Parathyroid adenoma (tissue), 2 donors: ENCODE data around the gene MBL2.

ENCODE experiments used
- H2AFZ ChIP-seq: fragments of 300-600 bp; sonication (generic); one replicate; pipeline ENCODE4 v1.7.0; 2017; ENCODE audit warnings: antibody characterized with exemption, mild to moderate bottlenecking
- H3K27ac ChIP-seq: fragments of 300-600 bp; sonication (generic); one replicate; pipeline ENCODE4 v1.7.0; 2017
- H3K27me3 ChIP-seq: fragments of 300-600 bp; sonication (generic); one replicate; pipeline ENCODE4 v1.7.0; 2017; ENCODE audit warnings: low read length; ENCODE audit not compliant: control insufficient read depth, insufficient read depth
- H3K36me3 ChIP-seq: fragments of 300-600 bp; sonication (generic); one replicate; pipeline ENCODE4 v1.7.0; 2017; ENCODE audit warnings: low read length; ENCODE audit not compliant: control insufficient read depth, insufficient read depth
- H3K4me1 ChIP-seq: fragments of 300-600 bp; sonication (generic); one replicate; pipeline ENCODE4 v1.7.0; 2017; ENCODE audit warnings: control low read depth
- H3K4me2 ChIP-seq: fragments of 300-600 bp; sonication (generic); one replicate; pipeline ENCODE4 v1.7.0; 2017; ENCODE audit warnings: low read length
- H3K4me3 ChIP-seq: fragments of 300-600 bp; sonication (generic); one replicate; pipeline ENCODE4 v1.7.0; 2017; ENCODE audit warnings: low read depth, low read length
- H3K79me2 ChIP-seq: fragments of 300-600 bp; sonication (generic); one replicate; pipeline ENCODE4 v1.7.0; 2017; ENCODE audit warnings: control low read depth
- H3K9ac ChIP-seq: fragments of 300-600 bp; sonication (generic); one replicate; pipeline ENCODE4 v1.7.0; 2017; ENCODE audit warnings: mild to moderate bottlenecking
- H3K9me3 ChIP-seq: fragments of 300-600 bp; sonication (generic); one replicate; pipeline ENCODE4 v1.7.0; 2017; ENCODE audit warnings: low read length; ENCODE audit not compliant: control insufficient read depth
- CTCF ChIP-seq: fragments of 300-600 bp; sonication (generic); IDR thresholded peaks from one replicate; pipeline ENCODE4 v1.7.0; 2017; ENCODE audit warnings: antibody characterized with exemption, mild to moderate bottlenecking
- donor health status: primary hyperparathyroidism.

The MBL2 gene

GRCh38 chr10:52752801-52753445, 19.7 kb downstream of the MBL2 start:
- Histone ChIP-seq H3K4me2 (no peak overlapping the region), H3K27ac (no peak overlapping the region), H3K9me3 (no peaks in the 10 kb centered on the region), H3K4me1 (no peaks in the 10 kb centered on the region), H2AFZ (no peak overlapping the region), H3K27me3 (no peaks in the 10 kb centered on the region), H3K4me3 (no peak overlapping the region), H3K9ac (no peak overlapping the region), H3K79me2 (no peaks in the 10 kb centered on the region), H3K36me3 (no peaks in the 10 kb centered on the region)
- TF ChIP-seq CTCF: no peak

GRCh38 chr10:52752261-52752660, 20.3 kb downstream of the MBL2 start:
- no peak for TF ChIP-seq CTCF
- Histone ChIP-seq H3K27ac (no peak overlapping the region), H3K9ac (no peak overlapping the region), H2AFZ (no peak overlapping the region), H3K4me1 (no peaks in the 10 kb centered on the region), H3K36me3 (no peaks in the 10 kb centered on the region), H3K79me2 (no peaks in the 10 kb centered on the region), H3K4me2 (no peak overlapping the region), H3K27me3 (no peaks in the 10 kb centered on the region), H3K4me3 (no peak overlapping the region), H3K9me3 (no peaks in the 10 kb centered on the region)

- H3K27ac ChIP-seq: no peak overlapping the region
- H3K4me3 ChIP-seq: no peak overlapping the region
- no peak overlapping the region for H2AFZ ChIP-seq
- no peaks in the 10 kb centered on the region for H3K9me3 ChIP-seq
- H3K4me1 ChIP-seq: no peaks in the 10 kb centered on the region
- H3K27me3 ChIP-seq: no peaks in the 10 kb centered on the region
- no peak overlapping the region for H3K4me2 ChIP-seq
- H3K9ac ChIP-seq: no peak overlapping the region
- TF ChIP-seq CTCF: no peak
- no peaks in the 10 kb centered on the region for H3K79me2 ChIP-seq
- no peaks in the 10 kb centered on the region for H3K36me3 ChIP-seq
These were observed 21.2 kb downstream of the MBL2 start for GRCh38 chr10:52751337-52751736.

- Histone ChIP-seq H3K4me2 (no peak overlapping the region), H3K36me3 (no peaks in the 10 kb centered on the region), H3K27ac (no peak overlapping the region), H3K4me3 (no peak overlapping the region), H3K9me3 (no peaks in the 10 kb centered on the region), H3K9ac (no peak overlapping the region), H3K4me1 (no peaks in the 10 kb centered on the region), H2AFZ (no peak overlapping the region), H3K27me3 (no peaks in the 10 kb centered on the region), H3K79me2 (no peaks in the 10 kb centered on the region)
- TF ChIP-seq CTCF: no peak
These were observed 22.0 kb downstream of the MBL2 start for GRCh38 chr10:52750629-52751028.

- Histone ChIP-seq H3K27me3 (no peaks in the 10 kb centered on the region), H2AFZ (no peak overlapping the region), H3K36me3 (no peaks in the 10 kb centered on the region), H3K4me2 (no peak overlapping the region), H3K9ac (no peak overlapping the region), H3K9me3 (no peaks in the 10 kb centered on the region), H3K4me1 (no peaks in the 10 kb centered on the region), H3K27ac (no peak overlapping the region), H3K4me3 (no peak overlapping the region), H3K79me2 (no peaks in the 10 kb centered on the region)
- no peak for TF ChIP-seq CTCF
These were observed 24.9 kb downstream of the MBL2 start for GRCh38 chr10:52747694-52748093.
